Mesenchymal stem cell (in vitro differentiated cells and primary cell): ENCODE data around the gene PPP1R12B.
"Not testable (repeated sequence)": the region's sequence is repeated elsewhere in the genome, so short reads cannot be mapped to it uniquely, and the experiment has no call there.

Source experiments
- DNase-seq: peaks from one replicate; pipeline ENCODE4 v3.0.0-alpha.2; 2013
- H2AFZ ChIP-seq: one replicate; pipeline ENCODE4 v1.6.1; 2013; ENCODE audit warnings: low read depth, mild to moderate bottlenecking, control low read depth, inconsistent platforms, low read length, moderate library complexity
- H2AK5ac ChIP-seq: 2 replicates; pipeline ENCODE4 v1.6.1; 2013; ENCODE audit warnings: low read length, moderate library complexity, mild to moderate bottlenecking, inconsistent platforms; ENCODE audit not compliant: severe bottlenecking
- H2BK120ac ChIP-seq: one replicate; pipeline ENCODE4 v1.6.1; 2013; ENCODE audit warnings: low read depth, mild to moderate bottlenecking, inconsistent platforms, low read length, moderate library complexity
- H2BK12ac ChIP-seq, 2 experiments: one replicate each; pipeline ENCODE4 v1.6.1; 2013; ENCODE audit warnings: inconsistent platforms in 2 of 2, low read length in 2 of 2, mild to moderate bottlenecking in 2 of 2, moderate library complexity in 2 of 2, control low read depth in 1 of 2
- H2BK15ac ChIP-seq: one replicate; pipeline ENCODE4 v1.6.1; 2013; ENCODE audit warnings: mild to moderate bottlenecking, low read depth, inconsistent platforms; ENCODE audit not compliant: poor library complexity, severe bottlenecking
- H2BK5ac ChIP-seq: 2 replicates; pipeline ENCODE4 v1.6.1; 2013; ENCODE audit warnings: low read depth, mild to moderate bottlenecking, low read length, control low read depth, inconsistent platforms; ENCODE audit not compliant: poor library complexity, severe bottlenecking
- H3K14ac ChIP-seq, 2 experiments: one replicate each; pipeline ENCODE4 v1.6.1; 2013; ENCODE audit warnings: inconsistent platforms in 2 of 2, low read length in 2 of 2, control low read depth in 1 of 2, mild to moderate bottlenecking in 1 of 2, moderate library complexity in 1 of 2
- H3K18ac ChIP-seq, 2 experiments: one replicate each; pipeline ENCODE4 v1.6.1; 2013; ENCODE audit warnings: inconsistent platforms in 2 of 2, low read length in 2 of 2, control low read depth in 1 of 2, low read depth in 1 of 2, mild to moderate bottlenecking in 1 of 2
- H3K23ac ChIP-seq, 2 experiments: one replicate each; pipeline ENCODE4 v1.6.1; 2013; ENCODE audit warnings: inconsistent platforms in 2 of 2, low read length in 2 of 2, mild to moderate bottlenecking in 2 of 2, moderate library complexity in 2 of 2, control low read depth in 1 of 2
- H3K27ac ChIP-seq: 2 replicates; pipeline ENCODE4 v1.5.1; 2013; ENCODE audit warnings: mild to moderate bottlenecking, moderate library complexity, low read length, control low read depth, inconsistent platforms; ENCODE audit not compliant: poor library complexity, severe bottlenecking
- H3K27me3 ChIP-seq, 2 experiments: 2 replicates each; pipeline versions ENCODE4 v1.6.1 to v1.7.0; 2013; ENCODE audit warnings: low read length in 2 of 2, mild to moderate bottlenecking in 2 of 2, moderate library complexity in 2 of 2, control low read depth in 1 of 2, inconsistent platforms in 1 of 2; ENCODE audit not compliant: control insufficient read depth in 1 of 2, insufficient read depth in 1 of 2
- H3K36me3 ChIP-seq, 2 experiments: 2 replicates each; pipeline versions ENCODE4 v1.6.1 to v1.7.0; 2013; ENCODE audit warnings: low read length in 2 of 2, control low read depth in 1 of 2, inconsistent platforms in 1 of 2, low read depth in 1 of 2, mild to moderate bottlenecking in 1 of 2; ENCODE audit not compliant: insufficient read depth in 2 of 2, control insufficient read depth in 1 of 2
- H3K4ac ChIP-seq, 2 experiments: one replicate each; pipeline ENCODE4 v1.6.1; 2013; ENCODE audit warnings: inconsistent platforms in 2 of 2, low read length in 2 of 2, mild to moderate bottlenecking in 2 of 2, moderate library complexity in 2 of 2, control low read depth in 1 of 2, low read depth in 1 of 2
- H3K4me1 ChIP-seq: 2 replicates; pipeline ENCODE4 v1.6.1; 2013; ENCODE audit warnings: low read depth, low read length, control low read depth; ENCODE audit not compliant: control insufficient read depth, insufficient read depth
- H3K4me2 ChIP-seq: 2 replicates; pipeline ENCODE4 v1.6.1; 2013; ENCODE audit warnings: low read length, mild to moderate bottlenecking, inconsistent platforms; ENCODE audit not compliant: poor library complexity, severe bottlenecking
- H3K4me3 ChIP-seq, 2 experiments: 2 replicates each; pipeline versions ENCODE4 v1.5.1 to v1.7.0; 2013; ENCODE audit warnings: low read length in 2 of 2, mild to moderate bottlenecking in 2 of 2, control low read depth in 1 of 2, low read depth in 1 of 2; ENCODE audit not compliant: insufficient read depth in 1 of 2
- H3K79me1 ChIP-seq: replicated peaks from 2 replicates; pipeline ENCODE4 v1.6.1; 2013; ENCODE audit warnings: mild to moderate bottlenecking, control low read depth, low read length, inconsistent platforms; ENCODE audit not compliant: poor library complexity, severe bottlenecking
- H3K9ac ChIP-seq: 2 replicates; pipeline ENCODE4 v1.7.0; 2013; ENCODE audit warnings: mild to moderate bottlenecking, low read length, moderate library complexity
- H3K9me3 ChIP-seq: 2 replicates; pipeline ENCODE4 v1.7.0; 2013; ENCODE audit warnings: mild to moderate bottlenecking, low read length; ENCODE audit not compliant: control insufficient read depth
- H4K8ac ChIP-seq: one replicate; pipeline ENCODE4 v1.6.1; 2013; ENCODE audit warnings: inconsistent platforms, mild to moderate bottlenecking, low read length, moderate library complexity
- H4K91ac ChIP-seq: one replicate; pipeline ENCODE4 v1.6.1; 2013; ENCODE audit warnings: mild to moderate bottlenecking, low read length, inconsistent platforms
- WGBS: methylation state at CpG from one replicate; pipeline ENCODE4 v1.1.7; 2013; ENCODE audit warnings: mixed read lengths; 5-methylcytosine and 5-hydroxymethylcytosine counted together

The PPP1R12B gene

DNA sequence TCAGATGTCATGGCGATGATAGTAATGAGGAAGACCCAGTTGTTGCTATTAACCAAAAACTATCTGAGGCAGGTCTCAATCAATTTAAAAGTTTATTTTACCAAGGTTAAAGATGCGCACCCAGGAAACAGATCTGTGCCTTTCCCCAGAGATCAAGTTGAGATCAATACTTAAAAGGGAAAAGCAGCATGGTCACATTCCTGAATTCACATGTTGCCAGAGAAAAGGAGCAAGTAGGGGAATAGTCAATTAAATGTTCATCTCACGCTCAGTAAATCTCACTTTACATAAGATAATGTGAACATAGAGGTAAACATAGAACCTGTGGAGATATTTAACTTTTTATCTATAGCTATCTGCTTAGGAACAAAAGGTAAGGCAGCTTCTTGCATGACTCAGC lies 71.2 kb downstream of the PPP1R12B start:
- H4K8ac ChIP-seq, DNase-seq, H3K23ac ChIP-seq, H2AFZ ChIP-seq, H2BK120ac ChIP-seq, H2BK5ac ChIP-seq, H2BK15ac ChIP-seq, H2AK5ac ChIP-seq, H3K4me2 ChIP-seq, H3K9me3 ChIP-seq, H2BK12ac ChIP-seq, H3K27ac ChIP-seq, H3K4ac ChIP-seq, H3K4me1 ChIP-seq, H3K14ac ChIP-seq, H3K18ac ChIP-seq, H3K9ac ChIP-seq, H4K91ac ChIP-seq, H3K27me3 ChIP-seq, H3K4me3 ChIP-seq, H3K79me1 ChIP-seq, H3K36me3 ChIP-seq: not testable (repeated sequence)
- WGBS, result 100% methylated on average over 2 of the region's 3 CpGs

- H4K91ac ChIP-seq, H2BK12ac ChIP-seq, H2BK15ac ChIP-seq, H2AK5ac ChIP-seq, H3K4me3 ChIP-seq, H3K23ac ChIP-seq, H3K14ac ChIP-seq, H3K9me3 ChIP-seq, H2AFZ ChIP-seq, H3K4ac ChIP-seq, H3K18ac ChIP-seq, H3K27ac ChIP-seq, H3K9ac ChIP-seq, H2BK5ac ChIP-seq, H4K8ac ChIP-seq, H3K36me3 ChIP-seq, H2BK120ac ChIP-seq, H3K4me1 ChIP-seq, DNase-seq, H3K79me1 ChIP-seq, H3K27me3 ChIP-seq, H3K4me2 ChIP-seq: not testable (repeated sequence)
- WGBS, result 91% methylated on average over 3 of the region's 3 CpGs
Observed at GRCh38 chr1:202420422-202421094, 72.1 kb downstream of the PPP1R12B start.

GRCh38 chr1:202422709-202423108 lies 74.2 kb downstream of the PPP1R12B start:
- H3K79me1 ChIP-seq, H3K14ac ChIP-seq, H3K9ac ChIP-seq, H3K27me3 ChIP-seq, H3K9me3 ChIP-seq, H3K18ac ChIP-seq, H2AK5ac ChIP-seq, H3K4me3 ChIP-seq, H4K91ac ChIP-seq, H3K4ac ChIP-seq, H2BK120ac ChIP-seq, H3K36me3 ChIP-seq, H3K27ac ChIP-seq, H2BK5ac ChIP-seq, H2BK12ac ChIP-seq, H2AFZ ChIP-seq, H3K4me1 ChIP-seq, H3K23ac ChIP-seq, DNase-seq, H3K4me2 ChIP-seq, H2BK15ac ChIP-seq, H4K8ac ChIP-seq: not testable (repeated sequence)

- H3K4ac ChIP-seq, H2AK5ac ChIP-seq, H2BK12ac ChIP-seq, H2BK120ac ChIP-seq, H3K18ac ChIP-seq, H3K4me3 ChIP-seq, H3K27me3 ChIP-seq, H2BK15ac ChIP-seq, H3K9ac ChIP-seq, H3K4me2 ChIP-seq, H3K14ac ChIP-seq, H3K79me1 ChIP-seq, H2AFZ ChIP-seq, DNase-seq, H3K36me3 ChIP-seq, H3K4me1 ChIP-seq, H2BK5ac ChIP-seq, H3K9me3 ChIP-seq, H3K23ac ChIP-seq, H4K91ac ChIP-seq, H4K8ac ChIP-seq, H3K27ac ChIP-seq: not testable (repeated sequence)
- 98% methylated on average over 5 of the region's 5 CpGs for WGBS
Observed at GRCh38 chr1:202424260-202424659, 75.8 kb downstream of the PPP1R12B start.
